Fibroblast of lung (primary cell): ENCODE measurements around the gene ZNF263. TPM values are rescaled to one million over a fixed set of nuclear protein-coding genes. Genes with fewer than 3 reads are reported as not detected.
A peak's percentile ranks its signal among the peaks of the same experiment; 100 is the strongest.

ENCODE experiments used
- DNase-seq, 2 donors: peaks; one replicate each; pipeline versions ENCODE4 v3.0.0 to v3.0.0-alpha.2; 2010; ENCODE audit warnings: low read depth in 2 of 2
- H2AFZ ChIP-seq: 2 replicates; pipeline ENCODE4 v1.5.1; 2012; ENCODE audit warnings: low read length, control low read depth, inconsistent platforms
- H3K27ac ChIP-seq: 2 replicates; pipeline ENCODE4 v1.5.1; 2011; ENCODE audit warnings: low read length, control low read depth; ENCODE audit not compliant: insufficient read depth
- H3K27me3 ChIP-seq: 2 replicates; pipeline ENCODE4 v1.5.1; 2011; ENCODE audit warnings: mild to moderate bottlenecking, low read length; ENCODE audit not compliant: control insufficient read depth, insufficient read depth
- H3K36me3 ChIP-seq: 2 replicates; pipeline ENCODE4 v1.5.1; 2011; ENCODE audit warnings: low read length; ENCODE audit not compliant: control insufficient read depth, insufficient read depth
- H3K4me1 ChIP-seq: 2 replicates; pipeline ENCODE4 v1.5.1; 2011; ENCODE audit warnings: low read length; ENCODE audit not compliant: control insufficient read depth, insufficient read depth; ENCODE audit errors: extremely low read depth
- H3K4me2 ChIP-seq: 2 replicates; pipeline ENCODE4 v1.5.1; 2011; ENCODE audit warnings: low read length, control low read depth; ENCODE audit not compliant: insufficient read depth; ENCODE audit errors: extremely low read depth
- H3K4me3 ChIP-seq, 4 experiments: fragments of 200-600 bp in 1 of 4; sonication (generic) in 1 of 4; replicated peaks in 1 of 4; 2 replicates each; pipeline ENCODE4 v1.5.1; 2011 to 2016; ENCODE audit warnings: low read length in 4 of 4, low read depth in 3 of 4, mild to moderate bottlenecking in 3 of 4, control low read depth in 2 of 4, inconsistent platforms in 1 of 4, mixed read lengths in 1 of 4; ENCODE audit not compliant: insufficient read depth in 1 of 4; ENCODE audit errors: control extremely low read depth in 1 of 4
- H3K79me2 ChIP-seq: 2 replicates; pipeline ENCODE4 v1.5.1; 2012; ENCODE audit warnings: mild to moderate bottlenecking, low read length, inconsistent platforms; ENCODE audit not compliant: control insufficient read depth, insufficient read depth
- H3K9ac ChIP-seq: 2 replicates; pipeline ENCODE4 v1.5.1; 2011; ENCODE audit warnings: mild to moderate bottlenecking, low read length, control low read depth; ENCODE audit not compliant: insufficient read depth
- H3K9me3 ChIP-seq: 2 replicates; pipeline ENCODE4 v1.5.1; 2012; ENCODE audit warnings: low read depth, low read length; ENCODE audit not compliant: control insufficient read depth, insufficient read depth
- H4K20me1 ChIP-seq: 2 replicates; pipeline ENCODE4 v1.5.1; 2011; ENCODE audit warnings: low read length; ENCODE audit not compliant: control insufficient read depth, insufficient read depth; ENCODE audit errors: extremely low read depth
- EZH2 ChIP-seq: IDR thresholded peaks from 2 replicates; pipeline ENCODE4 v1.5.1; 2012; ENCODE audit warnings: low read length, control low read depth, mild to moderate bottlenecking; ENCODE audit errors: missing control alignments
- polyA plus RNA-seq, 2 donors: library from polyadenylated mRNA; depleted of rRNA in 1 of 2; stranded (reverse) in 1 of 2; unstranded in 1 of 2; fragments of >200 nt; gene quantifications; 2 replicates each; pipeline ENCODE4 v1.2.1, GENCODE V29; 2011 to 2012; ENCODE audit warnings: missing spikeins in 1 of 2
- total RNA-seq: library from RNA; depleted of rRNA; stranded (reverse); fragments of >200 nt; gene quantifications from 2 replicates; pipeline ENCODE4 v1.2.1, GENCODE V29; 2014
- TF ChIP-seq, protein P1 (sequence below), 2 donors: IDR thresholded peaks in 1 of 2; conservative IDR thresholded peaks in 1 of 2; 1 replicate in 1 of 2; 2 replicates in 1 of 2; pipeline ENCODE4 v1.5.1; 2011 to 2012; ENCODE audit warnings: low read length in 2 of 2, control low read depth in 1 of 2, inconsistent platforms in 1 of 2, low read depth in 1 of 2, mild to moderate bottlenecking in 1 of 2

The ZNF263 gene
- total and polyA plus RNA-seq, 2 donors (not counting 1 experiment from before 2014, with no cell fraction given): 11.1 to 37.3 TPM

DNA sequence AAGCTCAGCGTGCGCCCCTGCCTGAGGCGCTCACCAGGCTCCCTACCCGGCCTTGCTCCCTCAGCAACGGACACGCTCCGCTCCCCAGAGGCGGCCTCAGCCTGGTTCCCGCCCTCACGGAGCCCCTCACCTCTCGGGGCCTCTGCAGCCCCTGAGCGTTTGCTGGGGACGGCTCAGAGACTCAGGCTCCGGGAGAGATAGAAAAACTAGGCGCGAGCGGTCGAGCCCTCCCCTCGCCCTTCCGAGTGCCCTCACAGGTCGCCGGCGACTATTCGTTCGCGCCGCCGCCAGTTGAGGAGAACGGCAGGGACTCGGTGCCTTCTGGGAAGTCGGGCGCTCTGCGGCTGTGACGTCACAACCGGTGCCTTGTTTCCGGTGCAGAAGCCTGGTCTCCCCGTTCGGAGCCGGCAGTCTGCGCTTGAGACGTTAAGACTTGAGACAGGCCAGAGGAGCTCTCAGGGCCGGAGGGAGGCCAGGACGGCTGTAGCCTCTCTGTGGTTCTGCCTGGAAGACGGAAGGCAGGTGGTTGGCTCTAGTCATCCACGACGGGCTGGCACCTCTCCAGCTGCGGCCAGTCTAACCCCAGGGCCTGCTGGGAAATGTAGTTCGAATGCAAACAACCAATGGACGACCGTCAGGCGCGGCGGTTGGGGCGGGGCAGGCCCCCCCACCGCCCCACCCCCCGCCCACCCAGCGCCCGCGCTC lies 48.3 kb upstream of the ZNF263 start, which contains the start of gene ZNF200:
TSS of gene ZNF200 (minus strand) at position 302 of the 705 bp plus-strand sequence. CDS start 1,403 bp downstream, outside the sequence.
- H3K36me3 ChIP-seq: peaks cover 6% of the 10 kb centered on the region
- H3K27me3 ChIP-seq: no peaks in the 10 kb centered on the region
- H3K9me3 ChIP-seq: no peaks in the 10 kb centered on the region
- no peaks in the 10 kb centered on the region for H3K4me1 ChIP-seq
- H2AFZ ChIP-seq: peak within 1 kb of the TSS; percentile 100
- H3K9ac ChIP-seq: peak within 1 kb of the TSS; percentile 93
- H3K27ac ChIP-seq: peak within 1 kb of the TSS; percentile 99
- peak within 1 kb of the TSS; percentile 94 for H3K4me2 ChIP-seq
- peak within 1 kb of the TSS; percentile 72 to 99 (median 88) for H3K4me3 ChIP-seq
- TF ChIP-seq EZH2: no peak
- TF ChIP-seq, protein P1, sequence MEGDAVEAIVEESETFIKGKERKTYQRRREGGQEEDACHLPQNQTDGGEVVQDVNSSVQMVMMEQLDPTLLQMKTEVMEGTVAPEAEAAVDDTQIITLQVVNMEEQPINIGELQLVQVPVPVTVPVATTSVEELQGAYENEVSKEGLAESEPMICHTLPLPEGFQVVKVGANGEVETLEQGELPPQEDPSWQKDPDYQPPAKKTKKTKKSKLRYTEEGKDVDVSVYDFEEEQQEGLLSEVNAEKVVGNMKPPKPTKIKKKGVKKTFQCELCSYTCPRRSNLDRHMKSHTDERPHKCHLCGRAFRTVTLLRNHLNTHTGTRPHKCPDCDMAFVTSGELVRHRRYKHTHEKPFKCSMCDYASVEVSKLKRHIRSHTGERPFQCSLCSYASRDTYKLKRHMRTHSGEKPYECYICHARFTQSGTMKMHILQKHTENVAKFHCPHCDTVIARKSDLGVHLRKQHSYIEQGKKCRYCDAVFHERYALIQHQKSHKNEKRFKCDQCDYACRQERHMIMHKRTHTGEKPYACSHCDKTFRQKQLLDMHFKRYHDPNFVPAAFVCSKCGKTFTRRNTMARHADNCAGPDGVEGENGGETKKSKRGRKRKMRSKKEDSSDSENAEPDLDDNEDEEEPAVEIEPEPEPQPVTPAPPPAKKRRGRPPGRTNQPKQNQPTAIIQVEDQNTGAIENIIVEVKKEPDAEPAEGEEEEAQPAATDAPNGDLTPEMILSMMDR (conservative IDR thresholded peaks at IDR 0.05 in 1 of 2, IDR thresholded peaks at IDR 0.05 in 1 of 2; ENCODE audit: low read depth in 1 of 2, low read length in 2 of 2): no peak
- peaks cover 13% of the 10 kb centered on the region for H3K79me2 ChIP-seq
- DNase-seq: peak; percentile 96
- H4K20me1 ChIP-seq: no peaks in the 10 kb centered on the region

DNA sequence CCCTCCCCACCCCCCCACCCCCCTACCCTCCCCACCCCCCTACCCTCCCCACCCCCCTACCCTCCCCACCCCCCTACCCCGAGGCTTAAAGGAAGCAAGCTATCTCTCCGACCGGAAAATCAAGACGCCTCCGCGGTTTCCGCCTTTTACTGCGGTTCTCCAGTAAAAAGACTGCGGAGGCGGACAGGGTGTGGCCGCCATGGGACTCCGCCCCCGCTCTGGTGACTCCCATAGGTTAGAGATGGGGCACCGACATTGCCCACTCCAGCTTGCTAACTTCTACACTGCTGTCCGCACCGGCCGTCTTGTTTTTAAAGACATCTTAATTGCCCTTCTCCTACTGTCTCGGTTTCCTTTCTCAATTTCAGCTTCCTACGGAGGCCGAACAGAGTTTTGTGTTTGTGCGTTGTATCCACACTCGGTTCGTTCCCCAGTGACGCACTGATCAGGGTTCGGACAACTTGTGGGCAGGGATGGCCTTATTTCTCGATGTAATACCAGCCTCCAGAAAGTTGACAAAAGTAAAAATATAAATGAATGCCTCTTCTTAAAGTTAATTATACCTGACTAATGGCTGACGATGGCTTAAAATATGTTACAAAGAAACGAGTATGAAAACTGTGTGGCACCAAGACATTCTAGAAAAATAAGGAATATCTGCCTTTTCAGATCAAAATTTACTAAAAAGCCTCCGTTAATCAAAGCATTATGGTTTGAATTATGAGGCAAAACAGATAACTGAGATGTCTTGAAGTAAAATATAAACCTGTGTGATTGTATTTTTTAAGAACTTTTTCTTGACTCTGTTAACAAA lies 47.2 kb upstream of the ZNF263 start:
- DNase-seq: no peak
- Histone ChIP-seq H3K9ac (no peak overlapping the region), H3K9me3 (no peaks in the 10 kb centered on the region)

DNA sequence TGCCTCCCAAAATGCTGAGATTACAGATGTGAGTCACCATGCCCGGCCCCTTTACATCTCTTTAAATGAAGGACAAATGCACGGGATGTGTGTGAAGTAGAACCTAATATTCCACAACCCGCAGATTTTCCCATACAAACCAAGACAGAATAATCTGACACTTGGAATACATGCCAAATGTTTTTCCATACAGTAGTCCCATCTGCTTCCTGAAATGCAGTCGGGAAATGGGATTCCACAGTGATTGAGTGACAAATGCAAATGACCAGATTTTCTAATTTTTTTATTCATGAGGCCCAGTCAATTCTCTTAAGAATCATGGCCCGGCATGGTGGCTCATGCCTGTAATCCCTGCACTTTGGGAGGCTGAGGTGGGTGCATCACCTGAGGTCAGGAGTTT lies 41.5 kb upstream of the ZNF263 start:
- no peak overlapping the region for H3K4me2 ChIP-seq
- no peaks in the 10 kb centered on the region for H3K36me3 ChIP-seq
- H3K9ac ChIP-seq: no peak overlapping the region
- no peaks in the 10 kb centered on the region for H3K79me2 ChIP-seq
- H4K20me1 ChIP-seq: no peaks in the 10 kb centered on the region
- H3K9me3 ChIP-seq: no peaks in the 10 kb centered on the region
- H2AFZ ChIP-seq: no peak overlapping the region
- no peak for DNase-seq
- no peaks in the 10 kb centered on the region for H3K4me1 ChIP-seq
- no peaks in the 10 kb centered on the region for H3K27me3 ChIP-seq
- H3K27ac ChIP-seq: no peak overlapping the region
- TF ChIP-seq, protein P1 (conservative IDR thresholded peaks at IDR 0.05 in 1 of 2, IDR thresholded peaks at IDR 0.05 in 1 of 2; ENCODE audit: low read depth in 1 of 2, low read length in 2 of 2): no peak
- no peak for TF ChIP-seq EZH2
- no peak overlapping the region for H3K4me3 ChIP-seq

More for the DNA sequence above, 47.2 kb upstream of the ZNF263 start:
- Histone ChIP-seq H2AFZ (no peak overlapping the region), H3K27me3 (no peaks in the 10 kb centered on the region), H3K4me3 (no peak overlapping the region), H3K4me2 (no peak overlapping the region), H3K27ac (no peak overlapping the region), H4K20me1 (no peaks in the 10 kb centered on the region), H3K79me2 (peaks cover 13% of the 10 kb centered on the region), H3K4me1 (no peaks in the 10 kb centered on the region), H3K36me3 (peaks cover 6% of the 10 kb centered on the region)
- TF ChIP-seq EZH2: no peak
- TF ChIP-seq, protein P1 (conservative IDR thresholded peaks at IDR 0.05 in 1 of 2, IDR thresholded peaks at IDR 0.05 in 1 of 2; ENCODE audit: low read depth in 1 of 2, low read length in 2 of 2): no peak
